MM.1S (cell line): ENCODE measurements around the gene COL27A1.
A peak's percentile ranks its signal among the peaks of the same experiment; 100 is the strongest.

Experiments used
- DNase-seq: peaks from one replicate; pipeline ENCODE4 v3.0.0-alpha.2; 2015
- H2AFZ ChIP-seq: fragments of 300-600 bp; sonication (generic); 2 replicates; pipeline ENCODE4 v1.6.0; 2016; ENCODE audit warnings: antibody characterized with exemption, low read length
- H3F3A ChIP-seq: fragments of 300-600 bp; sonication (generic); 2 replicates; pipeline ENCODE4 v1.6.1; 2016; ENCODE audit warnings: mild to moderate bottlenecking, antibody characterized with exemption, low read length, moderate library complexity, mixed read lengths; ENCODE audit not compliant: insufficient read depth
- H3K27ac ChIP-seq: fragments of 300-600 bp; sonication (generic); 2 replicates; pipeline ENCODE4 v1.5.1; 2016; ENCODE audit warnings: mild to moderate bottlenecking, low read length
- H3K27me3 ChIP-seq: fragments of 300-600 bp; sonication (generic); replicated peaks from 2 replicates; pipeline ENCODE4 v1.6.0; 2016; ENCODE audit warnings: low read length; ENCODE audit not compliant: insufficient read depth
- H3K36me3 ChIP-seq: fragments of 300-600 bp; sonication (generic); replicated peaks from 2 replicates; pipeline ENCODE4 v1.6.1; 2016; ENCODE audit warnings: mild to moderate bottlenecking, low read length, mixed read lengths; ENCODE audit not compliant: insufficient read depth
- H3K4me1 ChIP-seq: fragments of 300-600 bp; sonication (generic); 2 replicates; pipeline ENCODE4 v1.6.1; 2016; ENCODE audit warnings: low read length, mixed read lengths
- H3K4me2 ChIP-seq: fragments of 300-600 bp; sonication (generic); 2 replicates; pipeline ENCODE4 v1.6.0; 2016; ENCODE audit warnings: low read depth, low read length
- H3K4me3 ChIP-seq: fragments of 300-600 bp; sonication (generic); 2 replicates; pipeline ENCODE4 v1.5.1; 2016; ENCODE audit warnings: low read length, mixed read lengths
- H3K79me2 ChIP-seq: fragments of 300-600 bp; sonication (generic); 2 replicates; pipeline ENCODE4 v1.6.1; 2016; ENCODE audit warnings: mixed run types, low read length, mixed read lengths
- H3K9ac ChIP-seq: fragments of 300-600 bp; sonication (generic); 2 replicates; pipeline ENCODE4 v1.6.1; 2016; ENCODE audit warnings: low read length, mixed read lengths
- H3K9me2 ChIP-seq: fragments of 300-600 bp; sonication (generic); replicated peaks from 2 replicates; pipeline ENCODE4 v1.6.1; 2016; ENCODE audit warnings: mild to moderate bottlenecking, low read length, mixed read lengths; ENCODE audit not compliant: insufficient read depth
- H3K9me3 ChIP-seq: fragments of 300-600 bp; sonication (generic); replicated peaks from 2 replicates; pipeline ENCODE4 v1.6.1; 2016; ENCODE audit warnings: mild to moderate bottlenecking, low read length, mixed read lengths; ENCODE audit not compliant: insufficient read depth
- H4K20me1 ChIP-seq: fragments of 300-600 bp; sonication (generic); 2 replicates; pipeline ENCODE4 v1.6.1; 2016; ENCODE audit warnings: mild to moderate bottlenecking, low read length, moderate library complexity, mixed read lengths; ENCODE audit not compliant: insufficient read depth
- CTCF ChIP-seq: fragments of 300-600 bp; sonication (generic); IDR thresholded peaks from 2 replicates; pipeline ENCODE4 v1.5.1; 2016; ENCODE audit warnings: antibody characterized with exemption, low read length, mixed read lengths
- EZH2 ChIP-seq: fragments of 300-600 bp; sonication (generic); optimal IDR thresholded peaks from 2 replicates; pipeline ENCODE3; 2017; ENCODE audit warnings: low read depth, mild to moderate bottlenecking, antibody characterized with exemption, low read length, mixed read lengths
- EZH2phosphoT487 ChIP-seq: fragments of 300-600 bp; sonication (generic); IDR thresholded peaks from 2 replicates; pipeline ENCODE4 v1.6.1; 2018; ENCODE audit warnings: antibody characterized with exemption, low read length

COL27A1 gene

GRCh38 chr9:114336699-114337395 lies 181.5 kb downstream of the COL27A1 start:
- no peak overlapping the region for H3K4me2 ChIP-seq
- no peaks in the 10 kb centered on the region for H3K27me3 ChIP-seq
- no peaks in the 10 kb centered on the region for H3K9me2 ChIP-seq
- no peaks in the 10 kb centered on the region for H4K20me1 ChIP-seq
- no peak overlapping the region for H2AFZ ChIP-seq
- no peaks in the 10 kb centered on the region for H3K9me3 ChIP-seq
- no peak for DNase-seq
- peaks cover 27% of the 10 kb centered on the region for H3K36me3 ChIP-seq
- no peak overlapping the region for H3K27ac ChIP-seq
- H3K4me3 ChIP-seq: no peak overlapping the region
- H3K4me1 ChIP-seq: no peaks in the 10 kb centered on the region
- H3F3A ChIP-seq: no peaks in the 10 kb centered on the region; the same call in 1 of the 2 replicates
- TF ChIP-seq EZH2 (no peak), EZH2phosphoT487 (no peak), CTCF (no peak)
- no peak overlapping the region for H3K9ac ChIP-seq
- H3K79me2 ChIP-seq: no peaks in the 10 kb centered on the region

GRCh38 chr9:114338187-114338586 lies 182.8 kb downstream of the COL27A1 start:
- no peaks in the 10 kb centered on the region for H3K4me1 ChIP-seq
- H2AFZ ChIP-seq: no peak overlapping the region
- H3K36me3 ChIP-seq: peaks cover 27% of the 10 kb centered on the region
- H4K20me1 ChIP-seq: no peaks in the 10 kb centered on the region
- H3K4me2 ChIP-seq: no peak overlapping the region
- H3F3A ChIP-seq: no peaks in the 10 kb centered on the region; the same call in 1 of the 2 replicates
- H3K79me2 ChIP-seq: no peaks in the 10 kb centered on the region
- TF ChIP-seq EZH2 (no peak), CTCF (no peak), EZH2phosphoT487 (no peak)
- no peak for DNase-seq
- no peaks in the 10 kb centered on the region for H3K27me3 ChIP-seq
- H3K27ac ChIP-seq: no peak overlapping the region
- H3K4me3 ChIP-seq: no peak overlapping the region
- H3K9ac ChIP-seq: no peak overlapping the region
- H3K9me3 ChIP-seq: no peaks in the 10 kb centered on the region
- H3K9me2 ChIP-seq: no peaks in the 10 kb centered on the region

GRCh38 chr9:114339130-114339908 lies 184.0 kb downstream of the COL27A1 start:
- Histone ChIP-seq H3K36me3 (peaks cover 33% of the 10 kb centered on the region), H3K9me2 (no peaks in the 10 kb centered on the region), H3K27ac (no peak overlapping the region), H3K9ac (no peak overlapping the region), H3K4me1 (no peaks in the 10 kb centered on the region), H3K4me2 (no peak overlapping the region), H2AFZ (no peak overlapping the region), H3K79me2 (no peaks in the 10 kb centered on the region), H3K4me3 (no peak overlapping the region), H3K9me3 (no peaks in the 10 kb centered on the region), H3F3A (no peaks in the 10 kb centered on the region; the same call in 1 of the 2 replicates), H3K27me3 (no peaks in the 10 kb centered on the region), H4K20me1 (no peaks in the 10 kb centered on the region)
- TF ChIP-seq EZH2: no peak
- TF ChIP-seq CTCF: peak; percentile 71
- DNase-seq: peak; percentile 18
